ENCODE results near the gene CADM2.

CADM2 gene

GRCh38 chr3:85576697-85577200 lies 618.0 kb downstream of the CADM2 start:
- DNase-seq: no peak

GRCh38 chr3:85584779-85585356 lies 626.1 kb downstream of the CADM2 start:
- DNase-seq: no peak

DNA sequence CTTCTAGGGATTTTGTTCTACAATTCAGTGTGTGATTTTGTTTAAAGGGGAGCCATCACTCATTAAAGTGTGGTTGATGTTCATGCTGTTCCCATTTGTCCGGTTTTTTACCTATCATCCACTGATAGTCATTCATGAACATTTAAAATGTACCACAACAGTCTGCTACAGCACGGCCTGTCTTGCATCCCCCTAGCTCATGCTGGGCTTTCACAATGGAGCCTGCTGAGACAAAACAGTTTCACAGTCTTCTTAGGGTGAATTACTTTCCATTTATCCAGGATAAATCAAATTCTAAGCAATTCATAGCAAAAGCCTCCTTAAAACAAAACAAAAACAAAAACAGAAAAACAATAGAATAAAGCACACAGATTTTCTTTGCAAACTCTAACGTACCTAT lies 627.2 kb downstream of the CADM2 start:
- DNase-seq: no peak

DNA sequence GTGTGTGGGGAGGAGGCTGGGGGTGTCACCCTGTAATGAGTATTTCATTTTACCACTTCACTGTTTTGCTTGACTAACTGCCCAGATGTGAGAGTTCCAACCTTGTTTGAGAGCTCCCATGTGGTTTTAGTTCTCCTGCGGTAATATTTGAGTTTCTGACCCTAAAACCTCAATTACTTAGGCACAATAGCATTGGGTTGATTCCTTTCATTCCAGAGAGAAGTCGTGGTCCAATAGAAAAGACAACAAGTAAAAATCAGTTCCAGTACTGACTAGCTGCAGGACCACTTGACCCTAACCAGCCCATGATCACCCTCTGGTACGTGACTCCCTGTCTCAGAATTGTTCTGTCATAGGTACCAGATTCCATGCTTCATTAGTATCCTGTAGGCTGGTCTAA lies 630.4 kb downstream of the CADM2 start:
- no peak for DNase-seq

DNA sequence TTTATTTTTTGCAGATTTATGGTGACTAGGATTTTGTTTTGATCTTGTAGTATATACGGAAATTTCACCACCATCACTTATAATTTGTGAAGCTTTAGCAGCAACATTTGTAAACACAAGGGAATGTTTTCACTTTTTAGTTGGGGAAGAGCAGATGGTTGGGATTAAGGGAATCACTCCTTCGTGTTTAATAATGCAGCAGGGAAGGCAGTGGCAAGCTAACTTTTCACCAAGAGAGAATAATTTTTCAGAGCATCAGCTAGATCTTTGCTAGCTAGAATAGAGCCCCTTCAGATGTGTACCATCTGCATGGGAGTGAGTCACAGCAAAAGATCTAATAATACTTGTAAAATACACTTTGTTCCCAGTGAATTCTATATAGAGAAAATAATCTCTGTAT lies 632.7 kb downstream of the CADM2 start:
- DNase-seq: no peak

- no peak for DNase-seq
Observed at GRCh38 chr3:85592256-85592655, 633.5 kb downstream of the CADM2 start.

GRCh38 chr3:85594676-85595075 lies 635.9 kb downstream of the CADM2 start:
- no peak for DNase-seq

- no peak for DNase-seq
Observed at GRCh38 chr3:85603378-85603777, 644.6 kb downstream of the CADM2 start.

DNA sequence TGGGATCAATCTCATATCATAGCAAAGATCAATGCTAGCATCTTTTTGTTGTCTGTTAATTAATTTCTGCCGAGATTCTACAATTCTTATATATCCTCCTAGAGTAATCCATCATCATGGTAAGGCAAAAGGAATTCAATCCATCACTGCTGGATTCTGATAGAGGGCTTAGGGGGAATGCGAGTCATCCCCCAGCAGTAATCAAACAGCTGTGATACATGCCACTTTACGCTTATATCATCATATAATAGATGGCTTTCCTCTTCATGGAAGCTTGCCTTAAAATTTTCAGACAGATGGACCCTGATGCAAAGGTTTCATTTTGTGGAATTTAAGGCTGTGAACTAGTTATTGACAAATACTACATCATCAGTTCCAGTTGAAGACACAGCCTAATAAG lies 645.9 kb downstream of the CADM2 start:
- DNase-seq: no peak

DNA sequence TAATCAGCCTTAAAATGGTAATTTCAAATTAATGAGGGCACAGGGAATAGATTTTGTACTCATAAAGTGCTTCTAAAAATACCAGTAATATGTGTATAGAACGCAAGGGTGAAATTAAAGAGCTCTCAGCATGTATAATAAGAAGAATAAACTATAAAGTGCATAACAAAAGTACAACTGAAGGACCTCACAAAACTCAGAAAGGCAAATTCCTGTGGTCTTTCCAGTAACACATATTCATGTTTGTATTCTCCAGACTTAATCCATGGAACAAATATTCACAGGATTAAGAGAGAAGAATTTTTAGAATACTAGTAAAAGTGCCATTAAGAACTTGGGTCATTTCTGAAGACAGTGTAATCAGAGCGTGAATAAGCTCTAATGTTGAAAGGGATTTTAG lies 646.3 kb downstream of the CADM2 start:
- DNase-seq: no peak

GRCh38 chr3:85626662-85627061 lies 667.9 kb downstream of the CADM2 start:
- no peak for DNase-seq

DNA sequence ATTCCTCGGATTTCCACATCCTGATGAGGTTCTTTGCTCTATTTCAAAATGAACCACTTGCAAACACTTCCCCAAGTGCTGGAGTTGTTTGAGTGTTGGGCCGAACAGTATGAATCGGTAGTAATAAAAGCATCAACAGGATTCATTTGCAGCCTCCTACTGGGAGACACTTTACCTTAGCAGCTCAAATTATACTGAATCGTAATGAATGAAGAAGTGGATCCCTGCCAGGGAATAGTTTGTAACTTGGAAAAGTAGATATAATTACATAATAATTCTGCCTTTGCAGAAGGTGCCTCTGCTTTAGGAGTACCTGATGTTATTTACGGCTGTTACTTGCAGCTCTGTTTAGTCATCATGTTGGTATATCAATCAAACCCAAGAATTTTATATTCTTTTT lies 669.1 kb downstream of the CADM2 start:
- no peak for DNase-seq

DNA sequence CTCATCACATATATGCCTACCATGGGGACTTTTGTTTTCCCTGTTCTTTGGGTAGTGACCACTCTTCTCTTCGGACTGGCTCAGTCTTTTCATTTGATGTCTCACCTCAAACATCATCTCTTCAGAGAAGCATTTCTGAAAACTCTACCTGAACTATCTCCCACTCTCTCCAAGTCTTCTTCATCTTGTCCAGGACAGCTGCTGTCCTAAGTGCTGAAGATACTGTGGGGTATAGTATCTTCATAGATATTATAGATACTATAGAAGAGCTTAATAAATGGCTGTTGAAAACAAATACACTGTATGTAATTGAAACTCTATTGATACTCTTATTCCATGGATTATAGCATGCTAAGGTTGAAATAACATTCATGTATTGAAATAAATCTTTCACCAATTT lies 672.3 kb downstream of the CADM2 start:
- DNase-seq: no peak

DNA sequence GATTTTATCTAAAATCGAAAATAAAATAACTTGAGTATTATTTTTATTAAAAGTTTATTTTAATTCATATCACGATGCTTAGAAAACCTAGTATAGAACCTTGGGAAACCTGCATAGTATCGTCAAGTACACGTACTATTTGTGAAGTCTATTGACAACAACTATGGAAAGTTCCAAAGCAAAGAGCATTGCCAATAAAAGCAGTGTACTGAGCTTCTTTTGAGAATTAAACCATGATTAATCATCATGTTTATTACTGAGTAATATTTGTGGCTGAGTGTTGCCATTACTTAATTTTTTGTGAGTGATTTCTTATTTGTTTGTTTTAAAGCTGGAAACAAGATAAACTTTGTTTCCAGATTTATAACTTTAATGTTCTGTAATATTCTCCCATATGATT lies 674.1 kb downstream of the CADM2 start:
- no peak for DNase-seq

- no peak for DNase-seq
Observed at GRCh38 chr3:85652360-85652759, 693.6 kb downstream of the CADM2 start.

- DNase-seq: no peak
Observed at GRCh38 chr3:85660451-85660850, 701.7 kb downstream of the CADM2 start.

- no peak for DNase-seq
Observed at GRCh38 chr3:85662462-85662861, 703.7 kb downstream of the CADM2 start.

DNA sequence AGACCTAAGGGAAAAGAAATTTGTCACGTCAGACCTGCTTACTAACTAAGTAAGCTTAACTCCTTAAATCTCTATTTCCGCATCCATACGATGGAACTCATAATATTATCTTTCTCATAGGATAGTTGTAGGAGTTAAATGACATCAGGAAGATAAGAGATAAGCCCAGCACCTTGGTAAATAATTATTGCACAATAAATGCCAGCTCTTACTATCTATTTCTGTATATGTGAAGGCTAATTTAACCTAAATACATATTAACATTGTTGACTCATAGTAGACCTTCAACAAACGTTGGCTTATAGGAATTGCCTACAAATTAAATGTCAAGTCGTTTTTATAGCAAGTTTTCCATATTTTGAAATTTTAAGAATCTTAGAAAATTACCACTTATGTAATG lies 709.0 kb downstream of the CADM2 start:
- no peak for DNase-seq

GRCh38 chr3:85670634-85671205 lies 711.9 kb downstream of the CADM2 start:
- no peak for DNase-seq

GRCh38 chr3:85672761-85673160 lies 714.0 kb downstream of the CADM2 start:
- no peak for DNase-seq

- DNase-seq: no peak
Observed at GRCh38 chr3:85678713-85679112, 719.9 kb downstream of the CADM2 start.

GRCh38 chr3:85681906-85682305 lies 723.1 kb downstream of the CADM2 start:
- no peak for DNase-seq

- no peak for DNase-seq
Observed at GRCh38 chr3:85691196-85691595, 732.4 kb downstream of the CADM2 start.

- no peak for DNase-seq
Observed at GRCh38 chr3:85697156-85697555, 738.4 kb downstream of the CADM2 start.

DNA sequence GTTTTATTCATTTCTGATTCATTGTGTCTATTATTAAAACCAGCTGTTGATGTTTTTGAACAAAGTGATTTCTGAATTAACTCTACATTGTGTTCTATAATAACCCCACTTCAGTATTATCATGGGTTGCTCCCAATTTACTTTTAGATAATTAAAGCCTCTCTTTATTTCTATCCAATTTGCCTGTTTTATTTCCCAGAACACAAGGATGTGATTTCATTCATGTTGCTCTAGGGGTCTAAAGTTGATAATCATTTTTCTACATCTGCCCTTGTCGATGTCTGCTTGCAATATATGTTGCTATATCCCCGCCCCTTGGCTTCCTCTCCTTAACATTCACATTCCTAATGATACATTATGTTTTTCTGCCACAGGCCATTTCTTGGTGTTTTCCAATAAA lies 747.3 kb downstream of the CADM2 start:
- DNase-seq: no peak

Data from activated CD4-positive, CD25-positive, alpha-beta regulatory T cell (primary cell).